GM19372 (cell line): ENCODE data around the gene THADA.
"Not testable (repeated sequence)": the region's sequence is repeated elsewhere in the genome, so short reads cannot be mapped to it uniquely, and the experiment has no call there.

Source experiments
- ATAC-seq: cut with Tn5 transposase; IDR thresholded peaks from one replicate; pipeline ENCODE4 v1.9.1; 2021; ENCODE audit warnings: mild to moderate bottlenecking, low read depth, moderate library complexity; ENCODE audit not compliant: unreplicated experiment

The THADA gene

DNA sequence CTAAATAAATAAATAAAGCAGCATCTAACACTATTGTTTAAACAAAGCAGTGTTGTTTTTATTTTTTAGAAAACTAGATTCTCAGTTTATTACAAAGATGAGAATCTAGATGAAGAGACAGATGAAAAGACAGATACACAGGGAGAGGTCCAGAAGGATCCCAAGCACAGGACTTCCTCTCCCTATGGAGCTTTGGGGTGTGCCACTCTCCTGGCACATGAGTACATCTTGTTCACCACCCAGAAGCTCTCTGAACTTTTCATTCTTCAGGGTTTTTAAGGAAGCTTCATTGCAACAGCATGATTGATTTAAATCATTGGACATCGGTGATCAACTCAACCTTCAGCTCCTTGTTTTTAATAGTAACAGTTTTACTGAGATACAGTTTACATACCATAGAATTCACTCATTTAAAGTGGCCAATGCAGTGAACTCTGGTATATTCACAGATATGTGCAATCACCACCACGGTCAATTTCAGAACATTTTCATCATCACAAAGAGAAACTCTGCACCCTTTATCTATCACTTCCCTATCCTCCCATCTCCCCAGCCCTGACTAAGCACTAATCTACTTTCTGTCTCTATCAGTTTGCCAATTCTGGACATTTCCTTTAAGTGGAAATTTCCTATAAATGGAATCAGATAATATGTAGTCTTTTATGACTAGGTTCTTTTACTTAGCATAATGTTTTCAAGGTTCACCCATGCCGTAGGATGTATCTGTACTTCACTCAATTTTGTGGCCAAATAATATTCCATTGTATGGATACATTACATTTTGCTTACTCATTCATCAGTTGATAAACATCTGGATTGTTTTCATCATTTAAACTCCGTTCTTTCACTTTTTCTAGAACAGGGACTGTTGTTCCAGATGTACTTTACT, 307.2 kb downstream of the THADA start:
- ATAC-seq, result no peak

DNA sequence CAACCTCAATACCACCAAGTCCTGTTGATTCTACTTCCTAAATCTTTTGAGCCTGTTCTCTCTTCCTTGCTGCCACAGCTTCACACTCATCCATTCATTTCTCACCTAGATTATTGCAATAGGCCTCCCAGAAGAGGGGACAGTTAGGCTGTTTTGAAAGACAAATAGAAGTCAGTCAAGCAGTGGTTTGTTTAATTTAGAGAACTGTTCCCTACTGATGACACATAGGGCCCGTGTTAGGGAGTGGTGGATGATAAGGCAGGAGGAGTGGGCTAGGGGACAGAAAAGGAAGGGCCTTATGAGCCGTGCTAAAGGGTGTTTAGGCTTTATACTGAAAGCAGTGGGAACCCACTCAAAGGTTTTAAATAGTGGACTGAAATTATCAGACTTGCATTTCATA, 309.9 kb downstream of the THADA start:
- ATAC-seq, result no peak

- ATAC-seq, result no peak
Observed at GRCh38 chr2:43284967-43285366, 310.9 kb downstream of the THADA start.

GRCh38 chr2:43284347-43284746, 311.5 kb downstream of the THADA start:
- not testable (repeated sequence) for ATAC-seq

- ATAC-seq, result no peak
Observed at GRCh38 chr2:43280994-43281393, 314.8 kb downstream of the THADA start.

GRCh38 chr2:43279317-43279840, 316.5 kb downstream of the THADA start:
- ATAC-seq, result no peak

DNA sequence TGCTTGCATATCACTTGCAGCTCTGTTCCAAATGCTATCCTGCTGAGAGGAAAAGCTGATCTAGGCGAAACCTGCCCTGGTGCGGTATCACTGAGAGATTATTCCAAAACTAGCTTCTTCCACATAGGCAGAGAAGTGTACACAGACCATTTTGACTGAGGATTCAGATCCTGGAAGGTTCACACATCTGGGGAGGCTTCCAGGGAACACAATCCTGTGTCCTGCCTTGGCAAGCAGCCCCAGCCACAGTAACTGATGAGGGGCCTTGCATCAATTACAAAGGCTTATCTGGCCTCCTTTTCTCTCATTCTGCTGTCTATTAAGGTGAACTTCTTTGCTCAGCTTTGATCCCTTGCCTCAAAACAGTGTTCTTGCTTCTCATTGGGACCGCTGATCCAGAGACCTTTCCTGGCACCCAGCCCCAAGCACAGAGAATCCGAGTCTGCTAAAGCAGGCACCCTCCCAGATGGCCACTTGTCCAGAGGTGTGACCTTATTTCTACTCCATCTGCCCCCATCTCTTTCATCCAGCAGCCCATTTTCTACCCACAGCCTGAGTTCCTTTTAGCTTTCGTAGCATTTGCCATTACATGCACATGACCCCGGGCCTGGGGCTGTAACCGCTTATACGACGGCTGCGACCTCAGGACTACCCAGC, 317.1 kb downstream of the THADA start:
- no peak for ATAC-seq

GRCh38 chr2:43276962-43277391, 318.9 kb downstream of the THADA start:
- no peak for ATAC-seq

DNA sequence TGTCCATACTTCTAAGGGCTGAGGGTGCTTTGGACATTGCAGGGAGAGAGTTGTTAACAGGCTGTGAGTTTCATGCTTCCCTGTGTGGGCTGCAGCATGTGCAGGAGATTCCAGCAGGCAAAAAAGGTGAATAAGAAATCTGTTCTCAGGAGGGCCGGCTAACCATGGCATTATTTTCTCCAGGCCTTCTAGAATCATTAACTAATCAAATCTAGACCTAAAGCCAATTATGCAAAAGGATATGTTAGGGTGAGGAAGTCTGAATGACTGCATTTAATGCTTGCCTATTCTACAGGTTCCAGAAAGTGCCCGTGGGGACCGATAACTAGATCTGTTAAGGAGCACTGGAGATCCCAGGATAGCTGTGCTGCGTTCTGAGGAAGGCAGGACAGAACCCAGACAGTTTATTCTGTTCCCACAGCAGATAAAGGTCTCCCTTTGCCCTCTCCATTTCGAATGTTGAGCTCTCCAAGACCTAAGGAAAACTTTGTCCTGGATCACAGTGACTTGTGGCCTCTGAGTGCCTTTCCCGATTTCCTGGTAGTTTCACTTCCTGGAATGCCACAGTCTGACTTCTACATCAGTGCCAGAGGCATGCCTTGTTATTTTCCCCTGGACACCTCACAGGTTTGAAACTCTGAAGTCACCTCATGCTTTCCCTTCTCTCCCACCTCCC, 319.4 kb downstream of the THADA start:
- no peak for ATAC-seq

DNA sequence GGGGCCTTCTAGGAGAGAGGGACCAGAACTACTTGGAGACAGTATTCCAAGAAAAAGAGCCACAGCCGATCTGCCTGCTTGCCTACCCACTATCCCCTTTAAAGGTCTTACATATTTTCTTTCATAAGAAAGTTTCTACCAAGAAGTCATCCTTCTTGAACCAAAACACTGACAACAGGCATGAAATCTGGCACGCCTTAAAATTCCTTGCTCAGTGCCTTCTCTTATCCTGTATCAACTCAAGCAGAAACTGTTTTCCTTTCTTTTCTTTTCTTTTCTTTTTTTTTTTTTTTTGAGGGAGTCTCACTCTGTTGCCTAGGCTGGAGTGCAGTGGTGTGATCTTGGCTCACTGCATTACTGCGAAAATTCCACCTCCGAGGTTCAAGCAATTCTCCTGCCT, 321.1 kb downstream of the THADA start:
- no peak for ATAC-seq

DNA sequence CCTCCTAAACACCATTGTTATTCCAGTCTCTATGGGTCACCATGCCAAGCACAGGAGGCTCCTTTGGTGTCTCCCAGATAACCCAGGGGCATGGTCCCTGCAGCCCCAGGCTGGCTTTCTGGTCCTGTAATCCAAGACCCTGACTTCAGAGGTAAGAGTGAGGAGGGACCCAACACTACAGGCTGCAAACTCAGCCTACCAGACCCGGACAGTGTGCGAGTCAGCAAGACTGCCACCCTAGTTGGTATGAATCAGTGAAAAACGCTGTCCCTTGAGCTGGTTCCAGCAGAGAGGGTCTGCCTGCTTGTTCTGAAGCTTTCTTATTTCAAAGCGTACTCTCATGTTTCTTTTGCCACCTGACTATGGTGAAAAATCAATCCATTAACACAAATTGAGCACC, 321.8 kb downstream of the THADA start:
- ATAC-seq, result no peak

DNA sequence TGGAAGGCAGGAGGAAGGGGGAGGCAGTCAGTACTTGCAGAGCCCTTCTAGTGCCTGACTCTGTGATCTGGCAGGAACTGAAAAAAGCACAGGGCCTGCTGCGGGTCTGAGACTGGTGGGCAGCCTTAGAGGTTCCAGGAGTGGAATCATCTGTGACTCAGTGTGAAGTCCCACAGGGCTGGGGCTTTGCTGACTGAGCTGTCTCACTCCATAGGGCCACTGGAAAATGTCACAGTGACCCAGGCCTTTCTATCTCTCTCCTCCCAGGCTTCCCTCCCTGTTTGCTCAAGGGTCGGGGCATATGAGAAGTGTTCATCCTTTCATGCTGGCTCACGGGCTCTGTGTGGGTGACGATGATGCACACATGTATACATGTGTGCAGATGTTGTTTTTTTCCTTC, 322.3 kb downstream of the THADA start:
- no peak for ATAC-seq

GRCh38 chr2:43270930-43271615, 324.8 kb downstream of the THADA start:
- no peak for ATAC-seq

DNA sequence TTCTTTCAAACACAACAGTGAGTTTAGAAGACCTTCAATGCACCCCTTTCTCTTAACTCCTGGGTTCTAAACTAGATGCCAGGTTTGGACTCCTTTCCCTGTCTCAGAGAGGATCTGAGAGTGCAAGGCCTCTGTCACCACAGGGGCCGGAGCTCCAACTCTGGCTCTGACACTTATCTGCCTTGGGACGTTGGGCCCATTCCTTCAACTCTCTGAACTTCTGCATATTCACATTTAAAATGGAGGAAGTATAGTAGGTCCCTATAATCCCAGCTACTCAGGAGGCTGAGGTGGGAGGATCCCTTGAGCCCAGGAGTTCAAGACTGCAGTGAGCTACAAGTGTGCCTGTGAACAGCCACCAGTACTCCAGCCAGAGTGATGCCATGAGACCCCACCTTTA, 325.4 kb downstream of the THADA start:
- no peak for ATAC-seq

DNA sequence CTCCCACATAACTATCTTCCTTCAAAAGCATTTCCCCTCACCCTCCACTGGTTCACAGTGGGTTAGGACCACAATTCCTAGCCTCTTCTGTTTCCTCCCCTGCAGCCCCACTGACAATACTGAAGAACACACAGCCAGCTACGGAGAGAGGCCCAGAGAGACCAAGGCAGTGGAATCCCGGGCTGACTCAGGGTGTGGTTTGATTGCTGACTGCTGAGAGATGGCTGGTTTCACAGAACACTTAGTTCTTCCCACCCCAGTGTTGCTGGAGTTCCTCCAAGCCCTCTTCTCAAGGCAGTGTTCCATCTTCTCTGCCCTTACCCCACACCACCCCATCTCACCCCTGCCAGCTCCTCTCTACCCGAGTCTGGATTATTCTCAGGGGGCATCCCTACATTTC, 326.1 kb downstream of the THADA start:
- no peak for ATAC-seq

DNA sequence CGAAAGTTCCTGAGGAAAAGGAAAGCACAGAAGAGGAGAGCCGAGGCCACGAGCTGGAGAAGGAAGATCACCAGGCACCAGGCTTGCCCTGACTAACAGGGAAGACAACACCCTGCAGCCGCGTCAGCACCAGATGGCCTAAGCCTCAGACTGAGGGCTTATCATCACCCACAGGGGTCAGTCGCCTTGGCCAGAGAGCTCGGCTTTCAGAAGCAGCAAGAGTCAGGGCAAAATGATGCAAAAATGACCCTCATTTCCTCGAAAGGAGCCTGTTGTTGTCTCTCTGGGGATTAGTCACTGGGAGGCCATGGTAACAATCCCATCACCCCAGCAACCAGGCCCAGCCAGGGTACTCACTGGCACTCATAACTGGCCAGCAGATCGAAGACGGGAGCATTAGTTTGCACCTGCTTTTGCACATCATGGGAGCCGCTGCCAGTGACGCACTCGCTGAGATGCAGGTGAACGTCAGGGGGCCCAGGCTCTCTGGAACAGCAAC, 326.7 kb downstream of the THADA start:
- no peak for ATAC-seq

DNA sequence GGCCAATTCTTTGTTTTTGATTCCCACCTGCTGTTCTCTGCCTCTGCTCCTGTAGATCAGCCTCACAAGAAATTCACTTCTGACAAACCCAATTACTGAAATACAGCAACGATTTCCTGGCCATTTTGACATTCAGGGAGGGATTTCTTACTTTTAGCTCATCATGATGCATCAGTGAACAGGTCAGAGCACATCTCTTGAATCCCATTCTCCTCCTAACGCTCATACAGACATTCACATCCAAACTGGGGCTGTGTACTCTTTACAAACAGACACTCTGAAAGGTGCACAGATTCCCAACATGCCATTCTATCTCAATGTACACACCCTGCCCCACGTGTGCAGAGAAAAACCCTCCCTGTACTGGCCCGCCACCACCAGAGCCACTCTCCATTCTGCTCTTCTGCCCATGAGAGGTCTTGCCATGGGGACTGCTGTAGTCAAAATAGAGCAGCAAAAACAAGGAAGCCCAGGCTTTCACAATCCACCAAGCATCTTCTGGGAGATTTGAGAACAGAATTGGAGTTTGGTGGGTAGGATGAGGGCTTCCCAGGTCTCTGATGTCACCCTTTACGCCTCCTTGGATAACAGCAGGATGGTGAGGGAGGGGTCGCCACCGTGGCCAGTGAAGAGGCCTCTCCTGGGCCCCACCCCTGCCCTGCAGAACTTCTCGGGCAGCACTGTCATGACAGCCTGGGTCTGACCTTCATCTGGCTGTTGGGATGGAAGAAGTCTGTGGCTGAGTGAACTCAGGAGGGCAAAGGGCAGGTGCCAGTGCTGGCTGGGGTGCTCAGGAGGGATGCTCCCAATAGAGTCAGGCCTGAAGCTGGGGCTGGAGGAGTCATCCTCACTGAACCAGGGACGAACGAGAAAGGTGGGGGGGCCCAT, 327.5 kb downstream of the THADA start:
- no peak for ATAC-seq

GRCh38 chr2:43267381-43267780, 328.5 kb downstream of the THADA start:
- no peak for ATAC-seq

- no peak for ATAC-seq
Observed at GRCh38 chr2:43266711-43267111, 329.1 kb downstream of the THADA start.
